Astrocyte of the spinal cord (primary cell): ENCODE data around the gene GPR12.

ENCODE experiments used
- DNase-seq: peaks from one replicate; pipeline ENCODE4 v3.0.0; 2011; ENCODE audit warnings: low read depth, low spot score
- H3K4me3 ChIP-seq: 2 replicates; pipeline ENCODE4 v1.5.1; 2011; ENCODE audit warnings: low read depth, mild to moderate bottlenecking, low read length, moderate library complexity
- CTCF ChIP-seq: IDR thresholded peaks from 2 replicates; pipeline ENCODE4 v1.5.1; 2012; ENCODE audit warnings: low read depth, mild to moderate bottlenecking, low read length, inconsistent platforms
- in situ Hi-C: cut with HindIII; loops from 2 replicates; pipeline ENCODE4 v1.10.0; 2017; ENCODE audit warnings: low sequenced_read_pairs

Gene GPR12

GRCh38 chr13:26760832-26761582, 421 bp upstream of the GPR12 start:
- H3K4me3 ChIP-seq, result no peak overlapping the region
- no peak for TF ChIP-seq CTCF
- DNase-seq, result no peak
- in situ Hi-C loops, result no loop called here

- DNase-seq, result peak; percentile 1
- TF ChIP-seq CTCF, result no peak
- H3K4me3 ChIP-seq, result no peak overlapping the region
- in situ Hi-C loops, result no loop called here
Measured at GRCh38 chr13:26759249-26759906, 1.2 kb downstream of the GPR12 start.

DNA sequence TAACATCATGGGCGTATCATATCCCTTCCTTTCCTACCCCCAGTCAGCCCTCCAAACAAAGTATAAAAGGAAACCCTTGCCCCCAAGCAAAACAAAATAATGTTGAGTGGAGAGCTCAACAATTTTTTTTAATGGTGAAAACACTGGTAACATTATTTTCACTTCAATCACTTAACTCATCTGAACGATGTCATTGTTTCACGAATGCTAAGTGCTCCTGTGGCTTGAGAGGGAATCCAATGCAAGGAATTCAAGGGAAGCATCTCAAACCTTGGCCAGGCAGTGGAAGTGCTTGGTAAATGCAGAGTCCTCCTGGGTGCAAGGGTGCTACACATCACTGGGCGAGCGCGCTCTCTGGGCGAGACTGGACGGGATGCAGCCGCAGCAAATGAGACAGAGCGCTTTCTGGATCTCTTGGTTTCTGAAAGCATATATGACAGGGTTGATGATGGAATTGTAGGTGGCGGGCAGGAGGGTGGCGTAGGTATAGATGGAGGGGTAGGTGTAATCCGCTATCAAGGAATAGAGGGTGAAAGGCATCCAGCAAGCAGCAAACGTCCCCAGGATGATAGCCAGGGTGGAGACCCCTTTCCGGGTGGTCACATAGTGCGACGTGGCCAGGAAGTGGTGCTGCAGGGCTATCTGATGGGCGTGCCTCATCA, 2.0 kb downstream of the GPR12 start:
- in situ Hi-C loops, result no loop called here
- no peak for TF ChIP-seq CTCF
- no peak overlapping the region for H3K4me3 ChIP-seq
- DNase-seq, result no peak

DNA sequence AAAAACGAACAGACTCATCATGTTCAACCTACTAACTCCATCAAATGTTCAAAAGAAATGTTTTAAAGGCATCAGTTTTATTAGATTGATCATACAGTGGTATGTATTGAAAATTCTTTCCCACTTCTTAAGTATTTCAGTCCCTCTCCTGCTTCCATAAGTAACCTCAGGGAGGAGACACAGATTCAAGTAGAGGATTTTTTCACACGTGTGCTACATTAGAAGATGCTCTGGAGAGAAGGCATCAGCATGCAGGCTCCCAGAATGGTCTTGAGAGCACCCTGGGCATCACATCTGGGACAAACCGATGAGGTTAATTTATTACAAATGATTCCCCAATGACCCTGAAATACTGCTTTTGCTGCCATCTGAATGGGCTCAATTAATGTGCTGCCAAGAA, 3.6 kb downstream of the GPR12 start:
- DNase-seq, result no peak
- no peak for TF ChIP-seq CTCF
- no peak overlapping the region for H3K4me3 ChIP-seq
- in situ Hi-C loops, result no loop called here

DNA sequence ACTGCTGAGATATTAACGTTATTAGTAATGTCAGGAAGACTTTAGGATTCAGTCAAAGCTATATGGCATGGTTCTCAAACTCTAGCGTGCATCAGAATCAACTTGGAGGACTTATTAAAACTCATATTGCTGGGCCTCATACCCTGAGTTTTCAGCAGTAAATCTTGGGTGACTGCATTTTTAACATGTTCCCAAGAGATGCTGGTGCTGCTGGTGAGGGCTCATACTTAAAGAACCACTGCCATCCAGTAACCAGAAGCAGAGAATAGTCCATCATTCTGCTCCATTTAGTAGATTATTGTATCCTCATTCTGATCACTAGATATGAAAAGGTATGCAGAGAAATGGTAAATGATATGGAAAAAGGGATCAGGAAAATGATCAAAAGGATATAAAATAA, 7.9 kb downstream of the GPR12 start:
- TF ChIP-seq CTCF, result no peak
- no peak overlapping the region for H3K4me3 ChIP-seq
- no peak for DNase-seq
- in situ Hi-C loops, result no loop called here

- no peak overlapping the region for H3K4me3 ChIP-seq
- in situ Hi-C loops, result no loop called here
- no peak for DNase-seq
- no peak for TF ChIP-seq CTCF
Measured at GRCh38 chr13:26749905-26750304, 10.7 kb downstream of the GPR12 start.
